Gastroesophageal sphincter (tissue), 3 donors: Measurements from ENCODE around the gene SMG7.

Experiments used
- EP300 ChIP-seq: sonication (generic); formaldehyde crosslinking; IDR thresholded peaks from one replicate; pipeline ENCODE4 v1.6.1; 2017; ENCODE audit warnings: antibody characterized with exemption, mild to moderate bottlenecking
- POLR2AphosphoS5 ChIP-seq: sonication (generic); formaldehyde crosslinking; IDR thresholded peaks from one replicate; pipeline ENCODE4 v1.6.1; 2017; ENCODE audit warnings: antibody characterized with exemption
- TF ChIP-seq, protein P1 (sequence below), 4 experiments: fragments of 200-600 bp in 2 of 4; fragments of 450-650 bp in 2 of 4; sonication (generic) in 1 of 4; IDR thresholded peaks; one replicate each; pipeline ENCODE4 v1.5.1; 2017 to 2019; ENCODE audit warnings: antibody characterized with exemption in 4 of 4, mild to moderate bottlenecking in 2 of 4, moderate library complexity in 2 of 4

- TF ChIP-seq, protein P1, sequence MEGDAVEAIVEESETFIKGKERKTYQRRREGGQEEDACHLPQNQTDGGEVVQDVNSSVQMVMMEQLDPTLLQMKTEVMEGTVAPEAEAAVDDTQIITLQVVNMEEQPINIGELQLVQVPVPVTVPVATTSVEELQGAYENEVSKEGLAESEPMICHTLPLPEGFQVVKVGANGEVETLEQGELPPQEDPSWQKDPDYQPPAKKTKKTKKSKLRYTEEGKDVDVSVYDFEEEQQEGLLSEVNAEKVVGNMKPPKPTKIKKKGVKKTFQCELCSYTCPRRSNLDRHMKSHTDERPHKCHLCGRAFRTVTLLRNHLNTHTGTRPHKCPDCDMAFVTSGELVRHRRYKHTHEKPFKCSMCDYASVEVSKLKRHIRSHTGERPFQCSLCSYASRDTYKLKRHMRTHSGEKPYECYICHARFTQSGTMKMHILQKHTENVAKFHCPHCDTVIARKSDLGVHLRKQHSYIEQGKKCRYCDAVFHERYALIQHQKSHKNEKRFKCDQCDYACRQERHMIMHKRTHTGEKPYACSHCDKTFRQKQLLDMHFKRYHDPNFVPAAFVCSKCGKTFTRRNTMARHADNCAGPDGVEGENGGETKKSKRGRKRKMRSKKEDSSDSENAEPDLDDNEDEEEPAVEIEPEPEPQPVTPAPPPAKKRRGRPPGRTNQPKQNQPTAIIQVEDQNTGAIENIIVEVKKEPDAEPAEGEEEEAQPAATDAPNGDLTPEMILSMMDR (IDR thresholded peaks at IDR 0.05), result no peak
- TF ChIP-seq EP300 (no peak), POLR2AphosphoS5 (no peak)
Observed at GRCh38 chr1:183435497-183435896, 36.8 kb upstream of the SMG7 start.
